Smooth muscle cell (in vitro differentiated cells): ENCODE data around the gene CAPRIN2. TPM values are rescaled to one million over a fixed set of nuclear protein-coding genes. Genes with fewer than 3 reads are reported as not detected.

Experiments
- DNase-seq: peaks from one replicate; lab custom pipeline; 2025; ENCODE audit not compliant: unreplicated experiment; lab: John Stamatoyannopoulos, UW
- H2AFZ ChIP-seq: fragments of 200-600 bp; sonication (generic); 2 replicates; pipeline ENCODE4 v1.6.0; 2016; ENCODE audit warnings: antibody characterized with exemption, low read depth, mild to moderate bottlenecking
- H3F3A ChIP-seq: fragments of 200-600 bp; sonication (generic); 2 replicates; pipeline ENCODE4 v1.6.0; 2017; ENCODE audit warnings: antibody characterized with exemption, low read depth
- H3K27ac ChIP-seq: fragments of 200-600 bp; sonication (generic); 2 replicates; pipeline ENCODE4 v1.5.1; 2016; ENCODE audit warnings: low read depth, mild to moderate bottlenecking
- H3K27me3 ChIP-seq: fragments of 200-600 bp; sonication (generic); 2 replicates; pipeline ENCODE4 v1.6.1; 2016; ENCODE audit warnings: low read depth, mild to moderate bottlenecking
- H3K36me3 ChIP-seq: fragments of 200-600 bp; sonication (generic); 2 replicates; pipeline ENCODE4 v1.5.1; 2016; ENCODE audit warnings: low read depth
- H3K4me1 ChIP-seq: fragments of 200-600 bp; sonication (generic); 2 replicates; pipeline ENCODE4 v1.5.1; 2016; ENCODE audit warnings: low read depth
- H3K4me2 ChIP-seq: fragments of 200-600 bp; sonication (generic); 2 replicates; pipeline ENCODE4 v1.6.0; 2016; ENCODE audit warnings: mild to moderate bottlenecking
- H3K4me3 ChIP-seq: fragments of 200-600 bp; sonication (generic); 2 replicates; pipeline ENCODE4 v1.5.1; 2016; ENCODE audit warnings: mild to moderate bottlenecking
- H3K79me2 ChIP-seq: fragments of 200-600 bp; sonication (generic); 2 replicates; pipeline ENCODE4 v1.6.0; 2016; ENCODE audit warnings: low read depth, mild to moderate bottlenecking
- H3K9ac ChIP-seq: fragments of 200-600 bp; sonication (generic); 2 replicates; pipeline ENCODE4 v1.6.0; 2016; ENCODE audit warnings: low read depth
- H3K9me3 ChIP-seq: fragments of 200-600 bp; sonication (generic); replicated peaks from 2 replicates; pipeline ENCODE4 v1.5.1; 2016; ENCODE audit warnings: low read depth
- H4K20me1 ChIP-seq: fragments of 200-600 bp; sonication (generic); 2 replicates; pipeline ENCODE4 v1.6.0; 2016; ENCODE audit warnings: low read depth
- WGBS: methylation state at CpG from one replicate; pipeline ENCODE4 v1.1.7; 2016; ENCODE audit warnings: low lambda C conversion rate; 5-methylcytosine and 5-hydroxymethylcytosine counted together
- polyA plus RNA-seq: library from polyadenylated mRNA; unstranded; fragments of >200 nt; fragmentation: Nextera tagmentation; extraction: Ambion mirVana; gene quantifications from 2 replicates; pipeline ENCODE4 v1.2.1, GENCODE V29; 2016
- total RNA-seq: library from RNA; depleted of rRNA; stranded (reverse); fragments of >200 nt; gene quantifications from 2 replicates; pipeline ENCODE4 v1.2.3, GENCODE V29; 2014
- TF ChIP-seq, protein P1 (sequence below): fragments of 200-600 bp; sonication (generic); IDR thresholded peaks from 2 replicates; pipeline ENCODE4 v1.5.1; 2017; ENCODE audit warnings: borderline replicate concordance, mild to moderate bottlenecking, antibody characterized with exemption; ENCODE audit not compliant: insufficient read depth, poor library complexity, severe bottlenecking

The CAPRIN2 gene
- total and polyA plus RNA-seq, 2 experiments from 2014 or later, result 14.7 to 31.0 TPM

DNA sequence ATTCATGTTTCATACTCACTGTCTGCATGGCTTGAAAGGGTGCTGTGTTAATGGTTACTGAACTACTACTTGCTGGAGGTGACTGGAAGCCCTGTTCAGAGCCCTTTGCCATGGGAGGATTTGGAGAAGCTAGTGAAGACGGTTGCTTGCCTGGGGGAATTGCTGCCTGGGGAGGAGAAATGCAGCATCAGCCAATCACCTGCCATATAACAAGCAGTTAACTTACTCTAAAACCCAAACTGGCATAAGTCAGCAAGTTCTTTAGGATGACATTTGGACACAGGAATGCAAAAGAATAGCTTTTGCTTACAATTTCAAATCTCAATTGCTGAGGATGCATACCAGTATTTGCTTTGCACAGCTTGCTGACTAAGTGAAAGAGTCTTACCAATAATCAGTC lies 35.7 kb downstream of the CAPRIN2 start:
- DNase-seq, result no peak
- Histone ChIP-seq H3F3A (no peaks in the 10 kb centered on the region), H3K9ac (no peak overlapping the region), H3K4me3 (no peak overlapping the region), H4K20me1 (no peaks in the 10 kb centered on the region), H3K4me1 (peaks cover 4% of the 10 kb centered on the region), H3K27ac (peak overlapping the region; percentile 60), H3K79me2 (no peaks in the 10 kb centered on the region), H2AFZ (no peak overlapping the region), H3K27me3 (no peaks in the 10 kb centered on the region), H3K9me3 (no peaks in the 10 kb centered on the region), H3K36me3 (peaks cover 42% of the 10 kb centered on the region), H3K4me2 (peak overlapping the region; percentile 51)
- 9% methylated on average over 1 of the region's 1 CpG for WGBS
- TF ChIP-seq, protein P1, sequence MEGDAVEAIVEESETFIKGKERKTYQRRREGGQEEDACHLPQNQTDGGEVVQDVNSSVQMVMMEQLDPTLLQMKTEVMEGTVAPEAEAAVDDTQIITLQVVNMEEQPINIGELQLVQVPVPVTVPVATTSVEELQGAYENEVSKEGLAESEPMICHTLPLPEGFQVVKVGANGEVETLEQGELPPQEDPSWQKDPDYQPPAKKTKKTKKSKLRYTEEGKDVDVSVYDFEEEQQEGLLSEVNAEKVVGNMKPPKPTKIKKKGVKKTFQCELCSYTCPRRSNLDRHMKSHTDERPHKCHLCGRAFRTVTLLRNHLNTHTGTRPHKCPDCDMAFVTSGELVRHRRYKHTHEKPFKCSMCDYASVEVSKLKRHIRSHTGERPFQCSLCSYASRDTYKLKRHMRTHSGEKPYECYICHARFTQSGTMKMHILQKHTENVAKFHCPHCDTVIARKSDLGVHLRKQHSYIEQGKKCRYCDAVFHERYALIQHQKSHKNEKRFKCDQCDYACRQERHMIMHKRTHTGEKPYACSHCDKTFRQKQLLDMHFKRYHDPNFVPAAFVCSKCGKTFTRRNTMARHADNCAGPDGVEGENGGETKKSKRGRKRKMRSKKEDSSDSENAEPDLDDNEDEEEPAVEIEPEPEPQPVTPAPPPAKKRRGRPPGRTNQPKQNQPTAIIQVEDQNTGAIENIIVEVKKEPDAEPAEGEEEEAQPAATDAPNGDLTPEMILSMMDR, result no peak

- Histone ChIP-seq H3K4me3 (no peak overlapping the region), H3K9me3 (no peaks in the 10 kb centered on the region)
- WGBS, result 89% methylated on average over 10 of the region's 10 CpGs
Observed at GRCh38 chr12:30707613-30708342, 47.0 kb downstream of the CAPRIN2 start.

GRCh38 chr12:30706476-30706875 lies 48.3 kb downstream of the CAPRIN2 start:
- Histone ChIP-seq H3K4me1 (no peaks in the 10 kb centered on the region), H4K20me1 (no peaks in the 10 kb centered on the region), H3K79me2 (no peaks in the 10 kb centered on the region), H3K9me3 (no peaks in the 10 kb centered on the region), H3K27me3 (no peaks in the 10 kb centered on the region), H3K4me2 (no peak overlapping the region), H3K4me3 (no peak overlapping the region), H3K9ac (no peak overlapping the region), H3K27ac (no peak overlapping the region), H3K36me3 (peaks cover 9% of the 10 kb centered on the region), H2AFZ (no peak overlapping the region), H3F3A (no peaks in the 10 kb centered on the region)
- DNase-seq, result no peak
- TF ChIP-seq, protein P1, result no peak
- WGBS, result 65% methylated on average over 2 of the region's 2 CpGs

More at GRCh38 chr12:30707613-30708342, 47.0 kb downstream of the CAPRIN2 start:
- no peak overlapping the region for H2AFZ ChIP-seq
- H3K4me1 ChIP-seq, result no peaks in the 10 kb centered on the region
- TF ChIP-seq, protein P1, result no peak
- H3K4me2 ChIP-seq, result no peak overlapping the region
- H3F3A ChIP-seq, result no peaks in the 10 kb centered on the region
- H3K27me3 ChIP-seq, result no peaks in the 10 kb centered on the region
- H3K79me2 ChIP-seq, result no peaks in the 10 kb centered on the region
- H3K9ac ChIP-seq, result no peak overlapping the region
- no peaks in the 10 kb centered on the region for H4K20me1 ChIP-seq
- H3K27ac ChIP-seq, result no peak overlapping the region
- DNase-seq, result no peak
- H3K36me3 ChIP-seq, result peaks cover 9% of the 10 kb centered on the region

DNA sequence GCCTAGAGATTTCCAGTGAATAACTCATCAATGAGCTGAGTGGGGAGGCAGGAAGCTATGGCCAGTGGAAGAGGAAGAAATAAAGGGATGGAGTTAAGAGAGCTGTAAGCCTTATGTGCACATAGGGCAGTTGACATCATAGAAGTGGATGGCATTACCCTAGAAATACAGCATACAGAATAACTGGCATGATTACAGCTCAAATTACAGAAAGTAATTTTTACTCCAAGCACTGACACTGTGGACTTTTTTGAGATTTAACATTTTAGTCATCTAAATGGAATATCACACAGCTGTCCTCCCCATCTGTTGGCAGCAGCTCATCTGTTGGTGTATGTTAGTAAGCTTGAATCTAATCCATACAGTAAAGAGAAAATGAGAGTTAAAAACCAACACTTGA lies 53.7 kb downstream of the CAPRIN2 start:
- Histone ChIP-seq H2AFZ (no peak overlapping the region), H3K4me3 (no peak overlapping the region), H3K4me2 (no peak overlapping the region), H3K9me3 (no peaks in the 10 kb centered on the region), H3K79me2 (no peaks in the 10 kb centered on the region), H3K4me1 (no peaks in the 10 kb centered on the region), H3F3A (no peaks in the 10 kb centered on the region), H3K36me3 (no peaks in the 10 kb centered on the region), H4K20me1 (no peaks in the 10 kb centered on the region), H3K27ac (no peak overlapping the region), H3K9ac (no peak overlapping the region), H3K27me3 (no peaks in the 10 kb centered on the region)
- DNase-seq, result no peak
- TF ChIP-seq, protein P1, result no peak
